ENCODE data around the gene LARGE1.

Gene LARGE1

GRCh38 chr22:33913188-33913587 is 7.1 kb downstream of the LARGE1 start:
- no peak for DNase-seq (ENCODE audit: low read depth)

- DNase-seq (ENCODE audit: low read depth), result no peak
Measured at GRCh38 chr22:33909911-33910310, 10.4 kb downstream of the LARGE1 start.

DNA sequence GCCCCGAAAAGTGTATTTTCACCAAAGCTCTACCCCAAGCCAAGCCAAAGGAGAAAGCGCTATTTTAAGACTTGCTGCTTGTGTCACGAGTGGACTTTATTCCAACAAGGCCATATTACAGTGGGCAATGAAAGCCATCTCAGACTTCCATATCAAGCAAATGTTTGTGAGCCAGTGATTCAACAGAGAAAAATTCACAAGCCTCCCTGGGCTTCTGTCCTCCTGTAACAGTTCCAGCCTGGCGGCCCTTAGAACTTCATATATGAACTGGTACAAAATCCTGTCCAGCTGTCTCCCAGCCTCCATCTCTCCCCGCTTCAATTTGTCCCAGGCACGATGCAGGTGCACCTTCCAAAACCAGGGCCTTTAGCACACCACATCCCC is 11.2 kb downstream of the LARGE1 start:
- DNase-seq (ENCODE audit: low read depth), result no peak

DNA sequence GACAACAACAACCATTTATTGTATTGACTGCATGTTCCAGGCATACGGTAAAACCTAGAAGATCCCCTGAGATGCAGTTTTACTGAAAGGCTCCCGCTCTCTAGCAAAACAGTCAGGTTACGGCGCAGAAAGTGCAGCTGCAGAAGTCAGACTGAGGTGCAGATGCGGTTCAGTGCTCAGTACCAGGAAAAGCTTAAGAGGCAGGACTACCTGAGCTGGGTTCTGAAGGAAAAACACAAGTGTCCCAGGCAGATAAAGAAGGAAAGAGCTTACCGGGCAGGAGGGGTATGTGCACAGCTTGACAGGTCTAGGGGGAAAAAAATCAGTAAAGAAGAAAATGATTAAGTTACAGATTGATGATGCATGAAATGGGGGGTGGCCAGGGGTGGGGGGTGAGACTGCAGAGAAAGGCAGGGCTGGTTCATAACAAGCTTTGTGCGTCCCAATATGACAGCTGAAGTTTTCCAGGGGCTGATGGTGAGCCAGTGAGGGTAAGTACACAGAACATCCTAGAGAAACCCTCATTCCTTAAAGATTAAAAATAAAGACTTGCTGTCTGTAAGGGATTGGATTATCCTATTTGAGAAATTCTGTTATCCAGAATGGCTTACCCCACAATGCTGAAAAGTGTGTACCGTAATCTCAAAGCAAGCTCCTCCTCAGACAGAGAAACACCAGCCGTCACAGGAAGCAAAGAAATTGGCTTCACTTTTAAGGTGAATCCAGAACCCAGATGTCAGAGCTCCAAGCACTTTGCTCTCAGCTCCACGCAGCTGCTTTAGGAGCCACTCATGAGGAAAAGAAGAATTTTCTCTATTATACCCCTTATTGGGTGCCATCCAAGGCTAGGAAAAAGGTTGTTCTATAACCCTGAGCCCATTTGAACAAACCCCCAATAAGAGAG is 11.9 kb downstream of the LARGE1 start:
- DNase-seq (ENCODE audit: low read depth), result no peak

GRCh38 chr22:33906954-33907353 is 13.3 kb downstream of the LARGE1 start:
- no peak for DNase-seq (ENCODE audit: low read depth)

DNA sequence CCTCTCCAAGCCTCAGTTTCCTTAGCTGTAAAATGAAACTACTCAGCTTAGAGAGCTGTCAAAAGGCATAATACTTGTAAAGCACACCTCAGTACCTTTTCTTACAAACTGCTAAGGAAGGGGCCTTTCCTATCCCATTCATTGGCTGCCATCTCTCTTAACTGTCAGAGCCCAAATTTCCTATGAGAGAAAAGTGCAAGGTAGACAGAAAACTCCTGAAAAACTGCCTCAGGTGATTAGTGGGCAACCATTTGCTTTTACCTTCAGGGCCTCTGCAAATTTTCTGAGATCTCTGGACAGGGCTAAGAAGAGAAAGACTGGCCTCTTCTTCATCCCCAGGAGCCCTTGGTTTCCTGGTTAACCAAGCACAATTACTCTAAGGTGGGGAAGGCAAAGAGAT is 13.8 kb downstream of the LARGE1 start:
- no peak for DNase-seq (ENCODE audit: low read depth)

GRCh38 chr22:33903012-33903411 is 17.3 kb downstream of the LARGE1 start:
- DNase-seq (ENCODE audit: low read depth), result no peak

DNA sequence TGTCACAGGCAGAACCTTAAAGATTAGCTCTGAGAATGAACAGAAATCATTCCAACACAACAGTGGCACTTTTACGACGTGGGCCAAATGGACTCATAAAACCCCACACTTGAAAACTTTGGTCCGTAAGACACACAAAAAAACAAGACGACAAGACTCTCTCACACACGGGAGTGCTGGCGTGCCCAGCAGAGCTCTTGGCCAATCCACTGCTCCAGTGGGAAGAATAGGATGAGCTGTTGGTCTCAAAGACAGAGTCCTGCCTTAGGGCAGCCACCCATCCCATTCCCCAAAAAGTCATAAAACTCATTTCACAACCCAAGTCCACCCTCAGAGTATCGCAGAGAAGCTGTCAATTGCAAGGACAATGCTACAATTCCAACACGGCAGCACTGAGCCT is 18.2 kb downstream of the LARGE1 start:
- DNase-seq (ENCODE audit: low read depth), result no peak

- DNase-seq (ENCODE audit: low read depth), result no peak
Measured at GRCh38 chr22:33898121-33898520, 22.2 kb downstream of the LARGE1 start.

DNA sequence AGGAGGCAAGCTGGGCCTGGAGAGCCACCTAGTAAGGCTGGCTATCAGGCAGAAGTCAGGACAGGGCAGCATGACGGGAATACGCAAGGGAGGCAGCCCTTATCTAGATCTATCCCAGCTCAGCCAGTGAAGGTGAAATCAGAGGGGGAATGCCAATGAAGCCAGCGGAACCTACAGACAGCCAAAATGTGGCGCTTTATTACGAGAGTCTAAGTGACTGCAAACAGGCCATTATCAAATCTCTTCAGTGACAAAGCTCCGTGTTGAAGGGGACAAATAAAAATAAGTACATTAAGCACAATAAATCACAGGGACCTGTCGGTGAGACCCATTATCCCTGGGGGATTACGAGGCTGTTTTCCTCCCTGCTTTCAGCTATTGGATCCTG is 22.8 kb downstream of the LARGE1 start:
- no peak for DNase-seq (ENCODE audit: low read depth)

- no peak for DNase-seq (ENCODE audit: low read depth)
Measured at GRCh38 chr22:33896575-33897447, 23.5 kb downstream of the LARGE1 start.

DNA sequence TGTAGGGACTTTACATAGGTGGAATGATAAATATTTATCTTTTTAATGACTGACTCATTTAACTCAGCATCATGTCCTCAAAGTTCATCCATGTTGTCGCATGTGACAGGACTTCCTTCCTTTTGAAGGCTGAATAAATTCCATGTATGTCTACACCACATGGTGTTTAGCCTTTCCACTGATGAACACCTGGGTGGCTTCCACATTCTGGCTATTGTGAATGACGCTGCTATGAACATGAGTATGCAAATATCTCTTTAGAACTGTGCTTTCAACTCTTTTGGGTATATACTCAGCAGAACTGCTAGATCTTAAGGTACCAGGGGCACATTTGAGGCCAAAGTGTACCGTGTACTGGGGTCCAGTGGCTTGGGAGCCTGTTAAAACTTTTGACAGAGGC is 24.1 kb downstream of the LARGE1 start:
- DNase-seq (ENCODE audit: low read depth), result no peak

DNA sequence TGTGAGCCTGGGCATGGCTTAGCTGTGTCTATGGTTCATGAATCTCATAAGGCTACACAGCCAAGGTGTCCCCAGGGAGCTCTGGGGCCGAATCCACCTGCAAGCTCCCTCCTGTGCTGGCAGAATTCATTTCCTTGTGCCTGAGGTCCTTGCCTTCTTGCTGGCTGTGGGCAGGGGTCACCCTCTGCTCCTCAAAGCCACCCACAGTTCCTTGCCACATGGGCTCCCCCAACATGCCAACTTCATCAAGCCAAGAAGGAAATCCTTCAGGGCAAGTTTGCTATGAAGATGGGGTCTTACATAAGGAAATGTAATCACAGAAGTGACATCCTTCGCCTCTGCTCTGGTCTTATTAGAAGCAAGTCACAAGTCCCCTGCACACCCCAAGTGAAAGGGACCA is 24.8 kb downstream of the LARGE1 start:
- no peak for DNase-seq (ENCODE audit: low read depth)

- DNase-seq (ENCODE audit: low read depth), result no peak
Measured at GRCh38 chr22:33894515-33894914, 25.8 kb downstream of the LARGE1 start.

GRCh38 chr22:33894036-33894435 is 26.2 kb downstream of the LARGE1 start:
- no peak for DNase-seq (ENCODE audit: low read depth)

DNA sequence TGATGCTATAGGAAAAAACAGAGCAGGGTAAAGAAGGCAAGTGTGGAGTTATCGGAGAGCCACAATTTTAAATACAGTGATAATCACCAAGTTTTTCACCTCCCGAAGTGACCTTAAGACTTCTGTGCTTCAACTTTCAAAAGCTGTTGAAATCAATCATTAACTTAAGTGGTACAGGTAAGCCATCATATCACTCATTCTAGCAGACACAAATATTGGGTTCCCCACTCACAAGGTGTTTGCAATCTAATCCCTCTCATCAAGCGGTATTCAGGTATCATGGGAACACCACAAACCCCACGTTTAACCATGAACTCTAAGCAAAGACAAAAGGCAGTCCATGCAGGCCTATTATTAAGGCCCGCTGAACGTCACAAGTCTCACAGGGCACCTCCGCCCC is 26.8 kb downstream of the LARGE1 start:
- DNase-seq (ENCODE audit: low read depth), result no peak

DNA sequence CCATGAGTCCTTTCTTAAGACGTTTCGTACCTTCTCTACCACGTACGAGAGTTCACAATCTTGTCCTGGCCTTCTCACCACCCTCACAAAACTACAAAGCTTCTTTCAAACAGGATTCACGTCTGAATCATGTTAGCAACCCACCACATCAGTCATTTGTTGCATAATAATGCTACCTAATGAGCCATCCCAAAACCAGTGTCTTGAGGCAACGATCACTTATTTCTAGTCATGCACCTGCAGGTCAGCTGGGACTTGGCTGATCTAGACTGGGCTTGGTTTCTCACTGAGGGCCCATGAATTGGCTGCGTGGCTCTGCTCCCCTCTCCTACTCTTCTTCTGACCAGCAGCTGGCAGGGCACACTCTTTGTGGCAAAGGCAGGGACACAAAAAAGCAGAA is 28.3 kb downstream of the LARGE1 start:
- no peak for DNase-seq (ENCODE audit: low read depth)

DNA sequence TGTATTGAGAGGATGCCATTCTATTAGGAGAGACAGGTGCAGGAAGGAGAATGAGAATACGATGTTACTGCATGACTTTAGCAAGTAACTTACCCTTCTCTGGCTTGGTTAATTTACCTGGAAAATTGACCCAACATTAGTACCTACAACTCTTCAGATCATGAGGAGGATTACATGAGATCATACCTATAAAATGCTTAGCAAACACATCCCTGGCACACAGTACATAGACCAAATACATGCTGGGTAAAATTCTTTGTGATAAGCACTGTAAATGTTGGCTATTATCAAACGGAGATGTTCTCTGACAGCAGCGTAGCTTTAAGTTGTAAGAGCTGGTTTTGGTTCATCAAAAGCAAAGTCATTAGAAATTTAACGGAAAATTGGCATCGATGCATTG is 28.8 kb downstream of the LARGE1 start:
- DNase-seq (ENCODE audit: low read depth), result no peak

DNA sequence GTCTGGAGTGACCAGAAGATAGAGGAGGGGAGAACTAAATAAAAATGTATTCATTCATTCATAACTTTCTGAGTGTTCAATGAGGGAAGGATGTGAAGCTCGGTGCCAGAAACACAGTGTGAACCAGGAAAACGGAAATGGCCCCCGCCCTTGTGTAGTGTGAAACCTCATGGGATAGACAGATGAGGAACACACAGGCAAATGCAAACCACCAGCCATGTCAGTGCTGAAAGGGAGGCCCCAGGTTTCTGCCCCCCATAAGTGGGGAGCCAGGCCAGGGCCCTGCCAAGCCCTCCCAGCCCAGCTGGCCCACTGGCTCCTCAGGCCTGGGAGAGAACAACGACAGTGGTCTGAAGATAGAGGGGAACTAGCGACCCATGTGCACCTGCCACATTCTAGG is 30.5 kb downstream of the LARGE1 start:
- DNase-seq (ENCODE audit: low read depth), result no peak

- no peak for DNase-seq (ENCODE audit: low read depth)
Measured at GRCh38 chr22:33888821-33889220, 31.5 kb downstream of the LARGE1 start.

DNA sequence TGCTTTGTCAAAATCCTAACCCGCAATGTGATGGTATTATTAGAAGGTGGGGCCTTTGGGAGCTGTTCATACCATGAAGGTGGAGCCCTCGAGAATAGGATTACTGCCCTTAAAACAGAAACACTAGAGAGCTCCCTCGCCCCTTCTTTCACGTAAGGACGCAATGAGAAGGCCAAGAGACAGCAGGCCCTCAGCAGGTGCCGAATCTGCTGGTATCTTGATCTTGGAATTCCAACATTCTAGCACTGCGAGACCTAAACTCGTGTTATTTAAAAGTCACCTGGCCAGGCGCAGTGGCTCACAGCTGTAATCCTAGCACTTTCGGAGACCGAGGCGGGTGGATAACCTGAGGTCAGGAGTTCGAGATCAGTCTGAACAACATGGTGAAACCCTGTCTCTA is 33.1 kb downstream of the LARGE1 start:
- no peak for DNase-seq (ENCODE audit: low read depth)

DNA sequence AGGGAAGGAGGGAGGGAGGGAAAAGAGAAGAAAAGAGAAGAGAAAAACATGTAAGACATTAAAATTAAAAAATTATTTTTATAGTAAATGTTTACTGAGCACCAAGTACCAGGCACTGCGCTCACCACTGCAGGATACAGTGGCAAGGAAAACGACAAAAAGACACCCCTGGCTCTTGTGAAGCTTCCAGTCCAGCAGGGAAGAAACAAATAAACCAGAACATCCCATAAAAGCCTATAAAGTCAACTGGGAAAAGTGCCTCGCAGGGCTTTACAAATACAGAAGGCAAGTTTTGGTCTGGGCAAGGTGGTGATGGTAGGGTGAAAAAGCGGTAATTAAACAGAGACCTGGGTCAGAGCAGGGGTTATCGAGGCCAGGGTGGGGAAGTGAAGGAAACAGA is 33.6 kb downstream of the LARGE1 start:
- DNase-seq (ENCODE audit: low read depth), result no peak

- DNase-seq (ENCODE audit: low read depth), result no peak
Measured at GRCh38 chr22:33884829-33885228, 35.4 kb downstream of the LARGE1 start.

Data from stimulated activated CD8-positive, alpha-beta memory T cell treated with anti-CD3 and anti-CD28 coated beads, Interleukin-15, amount 100 ng/mL, for 24 hours (primary cell).